CD4-positive, alpha-beta T cell treated with Interleukin-10 for 1 hour (primary cell): ENCODE measurements around the gene SIRT2.

ENCODE experiments used
- DNase-seq: peaks from one replicate; pipeline ENCODE4 v3.0.0-alpha.2; 2020

The SIRT2 gene

DNA sequence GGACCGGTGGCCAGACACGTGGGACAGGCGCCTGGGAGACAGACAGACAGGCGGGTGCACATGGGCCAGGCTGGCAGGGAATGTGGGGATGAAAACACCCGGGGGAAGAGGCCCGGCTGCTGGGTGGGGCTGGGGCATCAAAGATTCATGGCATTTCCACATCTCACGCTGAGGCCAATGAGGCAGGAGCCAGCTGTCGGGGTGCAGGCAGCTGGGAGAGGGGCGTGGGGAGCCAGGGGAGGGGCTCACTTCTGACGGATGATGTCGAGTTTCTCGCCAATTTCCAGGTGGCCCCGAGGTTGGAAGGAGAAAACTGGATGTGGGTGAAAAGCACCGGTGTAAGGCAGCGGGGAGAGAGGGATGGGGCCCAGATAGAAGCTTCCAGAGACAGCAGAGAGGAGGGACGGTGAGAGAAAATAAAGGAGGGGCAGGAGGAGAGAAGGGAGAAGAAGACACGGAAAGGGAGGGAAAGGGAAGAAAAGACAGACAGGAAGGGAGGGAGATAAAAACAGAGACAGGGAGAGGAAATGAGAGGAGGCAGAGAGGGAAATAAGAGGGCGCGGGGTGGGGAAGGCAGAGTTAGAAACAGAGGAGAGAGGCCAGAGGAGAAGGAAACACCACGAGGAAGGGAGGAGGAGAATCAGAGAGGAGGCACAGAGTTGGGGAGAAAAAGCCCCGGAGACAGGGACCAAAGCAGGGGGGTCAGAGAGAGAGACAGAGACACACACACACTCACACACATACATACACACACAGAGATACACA lies 20.6 kb upstream of the SIRT2 start:
- no peak for DNase-seq

DNA sequence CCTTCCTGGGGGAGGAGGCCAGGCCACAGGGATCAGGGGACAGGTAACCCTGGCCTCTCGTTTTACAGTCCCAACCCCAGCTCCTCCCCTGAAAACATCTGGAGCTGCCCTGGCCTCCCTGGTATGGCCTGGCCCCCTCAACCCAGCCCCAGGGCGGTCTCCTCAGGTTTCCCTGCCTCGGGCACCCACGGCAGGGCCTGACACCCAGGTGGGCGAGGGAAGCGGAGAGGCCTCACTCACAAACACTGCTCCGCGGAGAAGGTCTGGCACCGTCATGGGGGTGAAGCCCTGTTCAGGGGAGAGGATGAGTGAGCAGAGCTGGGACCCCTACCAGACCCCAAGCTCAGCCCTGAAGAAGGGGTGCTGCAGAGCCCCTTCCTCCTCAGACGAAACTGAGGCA lies 19.1 kb upstream of the SIRT2 start:
- DNase-seq = no peak

- DNase-seq = no peak
These were observed 18.6 kb upstream of the SIRT2 start for GRCh38 chr19:38917921-38918491.

- DNase-seq = no peak
These were observed 18.1 kb upstream of the SIRT2 start for GRCh38 chr19:38917516-38917915.

- DNase-seq = no peak
These were observed 16.2 kb upstream of the SIRT2 start for GRCh38 chr19:38915329-38916321.

DNA sequence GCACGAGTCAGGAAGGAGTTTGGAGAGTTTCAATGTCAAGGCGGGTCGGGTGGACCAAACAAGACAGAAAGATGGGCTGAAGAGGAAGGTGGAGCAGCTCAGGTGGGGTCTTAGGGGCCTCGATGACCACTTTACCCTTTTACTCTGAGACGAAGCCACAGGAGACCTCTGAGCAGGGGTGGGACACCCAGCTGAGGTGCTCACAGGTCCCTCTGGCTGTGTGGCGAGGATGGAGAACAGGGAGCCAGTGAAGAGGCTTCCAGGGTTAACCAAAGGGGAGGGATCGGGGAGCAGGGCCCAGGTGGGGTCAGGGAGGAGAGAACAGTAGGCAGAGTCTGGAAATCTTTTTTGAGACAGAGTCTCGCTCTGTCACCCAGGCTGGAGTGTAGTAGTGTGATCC lies 14.5 kb upstream of the SIRT2 start:
- DNase-seq = no peak

GRCh38 chr19:38912600-38913514 lies 13.4 kb upstream of the SIRT2 start:
- DNase-seq = no peak

- DNase-seq = no peak
These were observed 12.1 kb upstream of the SIRT2 start for GRCh38 chr19:38911388-38912001.

DNA sequence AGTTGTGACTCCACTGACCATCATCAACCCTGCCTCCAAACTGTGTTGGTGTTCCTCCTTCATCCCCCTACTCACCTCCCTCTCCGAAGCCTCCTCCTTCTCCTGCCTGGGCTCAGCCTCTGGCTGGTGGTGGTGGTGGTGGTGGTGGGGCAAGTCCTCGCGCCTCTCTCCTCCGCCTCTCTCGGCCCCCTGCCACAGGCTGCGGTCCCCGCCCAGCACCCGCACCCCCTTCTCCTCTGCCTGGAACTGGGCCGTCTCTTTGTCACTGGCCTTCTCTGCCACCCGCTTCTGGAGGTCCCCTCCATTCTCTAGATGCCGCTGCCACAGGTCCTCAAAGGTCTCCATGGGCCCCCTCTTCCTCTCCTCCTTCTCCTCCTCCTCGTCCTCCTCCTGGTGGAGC lies 11.1 kb upstream of the SIRT2 start:
- DNase-seq = no peak

DNA sequence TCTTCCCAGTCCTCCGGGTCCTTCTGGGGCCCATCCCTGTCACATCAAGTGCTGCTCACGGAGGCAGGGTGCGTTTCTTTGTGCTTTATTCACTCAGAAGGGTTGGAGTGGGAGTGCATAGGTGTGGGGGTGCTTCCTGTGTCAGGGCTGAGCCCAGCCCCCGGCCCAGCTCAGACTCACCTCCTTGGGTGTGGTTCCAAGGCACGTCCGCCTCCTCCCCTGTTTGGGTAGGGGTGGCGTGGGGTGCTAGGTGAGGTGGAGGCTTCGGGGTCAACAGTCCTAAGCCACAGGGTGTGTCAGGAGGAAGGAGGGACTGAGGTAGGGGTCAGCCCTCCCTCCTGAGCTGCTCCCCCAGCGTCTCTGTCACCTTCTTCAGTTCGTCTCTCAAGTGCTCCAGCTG lies 9.5 kb upstream of the SIRT2 start:
- no peak for DNase-seq

DNA sequence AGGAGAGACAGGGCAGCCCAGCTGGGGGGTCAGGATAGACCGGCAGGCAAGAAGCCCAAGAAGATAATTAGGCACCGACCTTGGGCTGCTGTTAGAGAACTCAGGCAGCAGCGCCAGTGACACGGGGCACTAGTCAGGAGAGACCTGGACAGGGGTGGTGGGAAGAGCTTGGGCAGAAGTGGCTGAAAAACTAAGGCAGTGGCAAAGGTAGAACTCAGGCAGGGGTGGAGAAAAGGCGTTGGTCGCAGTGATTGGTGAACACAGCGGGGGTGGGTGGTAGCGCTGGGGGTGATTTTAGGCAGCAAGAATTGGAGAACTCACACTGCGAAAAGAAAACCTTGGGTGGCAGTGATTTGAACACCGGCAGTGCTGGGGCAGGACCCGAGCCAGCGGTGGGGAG lies 8.3 kb upstream of the SIRT2 start:
- no peak for DNase-seq

DNA sequence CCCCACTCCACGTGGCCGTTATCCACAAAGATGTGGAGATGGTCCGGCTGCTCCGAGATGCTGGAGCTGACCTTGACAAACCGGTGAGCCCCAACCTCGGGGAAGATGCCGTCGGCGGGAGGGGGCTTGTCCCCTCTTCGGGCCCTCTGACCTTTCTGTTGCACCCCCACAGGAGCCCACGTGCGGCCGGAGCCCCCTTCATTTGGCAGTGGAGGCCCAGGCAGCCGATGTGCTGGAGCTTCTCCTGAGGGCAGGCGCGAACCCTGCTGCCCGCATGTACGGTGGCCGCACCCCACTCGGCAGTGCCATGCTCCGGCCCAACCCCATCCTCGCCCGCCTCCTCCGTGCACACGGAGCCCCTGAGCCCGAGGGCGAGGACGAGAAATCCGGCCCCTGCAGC lies 7.8 kb upstream of the SIRT2 start:
- DNase-seq = no peak

DNA sequence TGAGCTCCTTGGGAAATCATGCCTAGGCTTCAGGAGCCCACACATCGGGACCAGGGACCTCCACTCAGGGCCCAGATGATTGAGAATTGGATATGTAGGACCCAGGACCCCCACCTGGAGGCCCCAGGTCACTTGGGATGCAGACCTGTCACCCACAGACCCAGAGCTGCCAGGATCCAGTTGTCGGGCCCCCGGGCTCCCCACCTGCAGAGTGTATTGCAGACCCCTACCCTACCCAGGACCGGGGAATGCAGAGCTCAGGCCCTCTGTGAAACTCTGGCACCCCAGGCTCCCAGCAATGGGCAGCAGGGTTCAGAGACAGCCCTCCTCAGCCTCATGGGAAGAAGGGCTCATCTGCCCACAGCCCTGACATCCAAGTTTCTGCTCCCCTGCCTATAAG lies 6.2 kb upstream of the SIRT2 start:
- DNase-seq = no peak

DNA sequence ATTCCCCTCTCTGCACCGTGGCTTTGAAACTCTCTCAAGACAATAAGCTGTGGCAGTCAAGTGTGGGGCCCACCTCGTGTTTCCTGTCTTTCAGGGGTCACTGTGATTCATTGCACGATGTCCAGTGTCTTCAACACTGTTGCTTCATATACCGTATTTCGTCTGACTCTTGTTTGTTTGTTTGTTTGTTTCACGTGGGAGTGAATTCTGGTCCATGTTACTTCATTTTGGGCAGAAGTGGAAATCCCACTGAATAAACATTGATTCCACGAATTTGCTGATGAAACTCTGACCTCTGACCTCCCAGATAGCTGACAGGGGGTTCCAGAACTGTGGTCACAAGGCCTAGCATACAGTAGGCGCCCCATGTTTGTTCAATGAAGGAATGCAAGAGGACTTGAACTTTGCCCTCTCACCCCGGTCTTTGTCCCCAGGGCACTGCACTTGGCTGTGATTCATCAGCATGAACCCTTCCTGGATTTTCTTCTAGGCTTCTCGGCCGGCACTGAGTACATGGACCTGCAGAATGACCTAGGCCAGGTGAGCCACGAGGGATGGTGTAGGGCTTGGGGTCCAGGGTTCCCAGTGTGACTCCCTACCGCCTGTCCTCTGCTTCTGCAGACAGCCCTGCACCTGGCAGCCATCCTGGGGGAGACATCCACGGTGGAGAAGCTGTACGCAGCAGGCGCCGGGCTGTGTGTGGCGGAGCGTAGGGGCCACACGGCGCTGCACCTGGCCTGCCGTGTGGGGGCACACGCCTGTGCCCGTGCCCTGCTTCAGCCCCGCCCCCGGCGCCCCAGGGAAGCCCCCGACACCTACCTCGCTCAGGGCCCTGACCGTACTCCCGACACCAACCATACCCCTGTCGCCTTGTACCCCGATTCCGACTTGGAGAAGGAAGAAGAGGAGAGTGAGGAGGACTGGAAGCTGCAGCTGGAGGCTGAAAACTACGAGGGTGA lies 5.4 kb upstream of the SIRT2 start:
- DNase-seq = no peak

- DNase-seq = no peak
These were observed 2.3 kb upstream of the SIRT2 start for GRCh38 chr19:38901683-38902082.

- DNase-seq = no peak
These were observed 1.3 kb upstream of the SIRT2 start for GRCh38 chr19:38900743-38901190.

- DNase-seq = no peak
These were observed 798 bp upstream of the SIRT2 start for GRCh38 chr19:38900202-38900629.

DNA sequence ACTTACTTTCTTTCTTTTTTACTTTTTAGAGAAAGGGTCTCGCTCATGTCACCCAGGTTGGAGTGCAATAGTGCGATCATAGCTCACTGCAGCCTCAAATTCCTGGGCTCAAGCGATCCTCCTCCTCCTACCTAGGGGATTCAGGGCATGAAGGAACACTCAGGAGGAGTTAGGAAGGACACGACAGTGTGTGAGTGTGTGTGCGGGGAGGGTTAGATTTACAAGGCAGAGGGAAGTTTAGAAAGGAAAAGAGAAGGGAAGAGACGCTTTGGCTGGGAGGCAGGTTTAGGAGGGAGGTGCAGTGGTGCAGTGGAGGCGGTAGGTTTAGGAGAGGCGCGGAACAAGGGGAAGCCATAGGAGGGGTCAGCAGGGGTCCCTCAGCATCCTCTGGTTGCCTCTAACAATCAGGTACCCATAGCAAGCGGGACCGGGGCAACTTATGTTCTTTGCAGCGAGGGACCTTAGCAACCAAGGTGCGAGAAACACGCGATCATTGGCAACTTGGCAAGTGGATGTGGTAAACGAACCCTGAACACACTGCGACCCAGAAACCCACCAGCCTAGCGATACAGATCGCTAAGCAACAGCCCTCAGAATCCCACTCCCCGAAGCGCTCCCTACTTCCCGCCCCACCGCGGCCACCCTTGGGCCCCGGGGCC lies 501 bp downstream of the SIRT2 start:
- no peak for DNase-seq

DNA sequence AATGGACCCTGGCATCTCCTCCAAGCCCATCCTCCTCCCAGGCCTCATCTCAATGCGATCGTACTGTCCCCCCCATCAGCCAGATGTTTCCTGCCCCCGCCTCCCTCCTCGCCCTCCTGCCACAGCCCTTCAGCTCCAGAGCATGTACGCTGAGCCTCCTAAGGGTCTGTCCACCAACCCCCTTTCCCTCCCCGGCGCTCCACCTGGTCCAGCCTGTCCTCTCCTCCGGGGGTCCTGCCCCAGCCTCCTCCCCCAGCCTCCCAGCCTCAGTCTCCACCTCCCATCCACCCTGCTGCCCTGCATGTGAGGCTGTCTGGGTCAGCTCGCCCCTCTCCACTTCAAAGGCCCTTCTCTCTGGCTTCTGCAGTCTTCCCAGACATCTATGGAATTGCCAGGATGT lies 4.5 kb downstream of the SIRT2 start:
- DNase-seq = no peak

DNA sequence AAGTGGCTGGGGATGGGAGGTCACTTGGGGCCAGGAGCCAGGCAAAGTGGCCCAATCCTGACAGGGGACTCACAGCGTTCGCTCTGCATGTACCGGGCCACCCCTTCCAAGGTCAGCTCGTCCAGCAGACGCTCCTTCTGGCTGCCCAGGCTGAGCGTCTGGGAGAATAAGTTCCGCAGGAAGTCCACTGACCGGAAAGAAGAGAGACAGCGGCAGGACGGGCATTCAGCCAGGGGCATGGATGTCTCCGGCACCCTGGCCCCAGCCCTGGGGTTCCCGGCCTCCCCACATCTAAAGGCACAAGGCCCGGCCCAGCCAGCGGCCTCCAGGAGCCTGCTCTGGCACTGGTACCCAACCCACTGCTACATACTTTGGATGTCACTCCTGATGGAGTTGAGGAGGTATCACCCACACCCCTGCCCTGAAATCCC lies 6.1 kb downstream of the SIRT2 start:
- no peak for DNase-seq
